Right lobe of liver (tissue), 6 donors: Measurements from ENCODE around the gene PINK1. TPM values are rescaled to one million over a fixed set of nuclear protein-coding genes. Genes with fewer than 3 reads are reported as not detected.

Experiments
- ATAC-seq, 4 donors: fragments of 200-7000 bp; cut with Tn5 transposase; one replicate each; pipeline ENCODE4 v1.9.1; 2020; ENCODE audit warnings: mild to moderate bottlenecking in 4 of 4, moderate library complexity in 4 of 4
- DNase-seq, 3 donors: peaks; one replicate each; pipeline ENCODE4 v3.0.0-alpha.2; 2020
- H3K27ac ChIP-seq, 3 donors: fragments of 200-600 bp; one replicate each; pipeline ENCODE4 v1.8.0; 2022
- H3K27me3 ChIP-seq, 2 donors: fragments of 200-600 bp; one replicate each; pipeline ENCODE4 v1.8.0; 2022
- H3K36me3 ChIP-seq, 4 donors: fragments of 200-600 bp; sonication (generic) in 1 of 4; one replicate each; pipeline versions ENCODE4 v1.5.1 to v1.8.0; 2017 to 2022; ENCODE audit warnings: control low read depth in 1 of 4
- H3K4me1 ChIP-seq, 4 donors: fragments of 200-600 bp; sonication (generic) in 1 of 4; one replicate each; pipeline versions ENCODE4 v1.5.1 to v1.8.0; 2017 to 2022; ENCODE audit warnings: control low read depth in 1 of 4
- H3K4me3 ChIP-seq, 3 donors: fragments of 200-600 bp; one replicate each; pipeline ENCODE4 v1.8.0; 2022
- H3K9me3 ChIP-seq, 4 donors: fragments of 200-600 bp; sonication (generic) in 1 of 4; one replicate each; pipeline versions ENCODE4 v1.5.1 to v1.8.0; 2017 to 2022; ENCODE audit warnings: control low read depth in 1 of 4
- POLR2A ChIP-seq: fragments of 450-650 bp; IDR thresholded peaks from one replicate; pipeline ENCODE4 v1.6.1; 2017; ENCODE audit warnings: antibody characterized with exemption, mild to moderate bottlenecking
- WGBS: methylation state at CpG from one replicate; pipeline ENCODE4 v1.1.6; 2018; ENCODE audit warnings: low coverage, low lambda C conversion rate; ENCODE audit not compliant: insufficient coverage; ENCODE audit errors: missing lambda C conversion rate; 5-methylcytosine and 5-hydroxymethylcytosine counted together
- intact Hi-C, 2 donors: fragments of 100-400 bp; cut with DNase I; formaldehyde crosslinking; loops; one replicate each; pipeline versions ENCODE4 v1.11.2 to v1.14.1; 2022
- total RNA-seq, 6 experiments: library from RNA; depleted of rRNA in 2 of 6; stranded (reverse); fragments of >200 nt in 2 of 6; fragmentation: NEBNext Ultra II Directional in 3 of 6; extraction: Animal tissue kit (Norgen Biotek cat#: 25700) in 3 of 6; gene quantifications; one replicate each; pipeline versions ENCODE4 v1.1.0 to v1.2.4, GENCODE V29; 2016 to 2023
- TF ChIP-seq, protein P1 (sequence below), 4 donors: fragments of 200-600 bp in 3 of 4; fragments of 450-650 bp in 1 of 4; IDR thresholded peaks; one replicate each; pipeline versions ENCODE4 v1.5.1 to v1.8.0; 2016 to 2022; ENCODE audit warnings: antibody characterized with exemption in 4 of 4, mild to moderate bottlenecking in 2 of 4
- donor health status: DM: no; HTN: yes; CAD: no.
- donor health status: DM: no; HTN: no; CAD: no.
- donor health status: DM: no; HTN: no; CAD: no.
- donor health status: DM: no; HTN: yes; CAD: no.
- donor health status: DM: no; HTN: yes; CAD: no.

The PINK1 gene
- total RNA-seq, 6 experiments from 2014 or later, result 67.3 to 94.1 (median 83.0) TPM

DNA sequence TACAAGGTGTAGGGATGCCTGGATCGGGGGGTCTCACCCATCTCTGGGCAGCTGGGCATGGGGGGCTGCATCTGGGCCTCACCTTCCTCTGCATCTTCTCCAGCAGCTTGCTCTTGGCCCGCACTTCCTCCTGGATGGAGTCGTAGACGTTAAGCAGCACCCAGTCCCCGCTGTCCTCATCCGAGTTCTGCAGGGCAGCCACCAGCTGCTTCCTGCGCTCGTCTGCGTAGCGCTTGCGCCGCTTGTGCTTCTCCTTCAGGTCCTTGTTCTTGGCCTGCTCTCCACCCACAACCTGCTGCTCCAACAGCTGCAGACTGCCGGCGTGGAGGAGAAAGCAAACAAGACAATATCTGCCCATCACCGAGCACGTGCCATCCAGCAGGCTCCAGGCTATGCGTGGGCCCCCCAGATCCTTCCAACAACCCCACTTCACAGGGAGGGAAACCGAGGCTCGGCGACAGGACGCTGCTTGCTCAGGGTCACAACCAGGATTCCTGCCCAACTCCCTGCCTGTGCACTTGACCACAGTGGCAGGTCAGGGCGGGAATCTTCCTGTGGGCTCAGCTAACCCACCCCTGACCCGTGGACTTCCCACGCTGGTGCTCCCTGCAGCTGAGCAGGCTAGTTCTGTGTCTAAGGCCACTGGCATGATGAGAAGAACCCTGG is 49.4 kb downstream of the PINK1 start:
- Histone ChIP-seq H3K4me1 (peaks cover 0 to 2% (median 0%) of the 10 kb centered on the region in 4 donors), H3K27ac (no peak overlapping the region), H3K36me3 (no peaks in the 10 kb centered on the region), H3K9me3 (no peaks in the 10 kb centered on the region), H3K27me3 (no peaks in the 10 kb centered on the region), H3K4me3 (no peak overlapping the region)
- WGBS, result 72% methylated on average over 12 of the region's 24 CpGs
- intact Hi-C loops, result no loop called here
- ATAC-seq (peak in 3 of 4 donors; percentile 13 to 47 (median 22)), DNase-seq (no peak)
- TF ChIP-seq, protein P1, sequence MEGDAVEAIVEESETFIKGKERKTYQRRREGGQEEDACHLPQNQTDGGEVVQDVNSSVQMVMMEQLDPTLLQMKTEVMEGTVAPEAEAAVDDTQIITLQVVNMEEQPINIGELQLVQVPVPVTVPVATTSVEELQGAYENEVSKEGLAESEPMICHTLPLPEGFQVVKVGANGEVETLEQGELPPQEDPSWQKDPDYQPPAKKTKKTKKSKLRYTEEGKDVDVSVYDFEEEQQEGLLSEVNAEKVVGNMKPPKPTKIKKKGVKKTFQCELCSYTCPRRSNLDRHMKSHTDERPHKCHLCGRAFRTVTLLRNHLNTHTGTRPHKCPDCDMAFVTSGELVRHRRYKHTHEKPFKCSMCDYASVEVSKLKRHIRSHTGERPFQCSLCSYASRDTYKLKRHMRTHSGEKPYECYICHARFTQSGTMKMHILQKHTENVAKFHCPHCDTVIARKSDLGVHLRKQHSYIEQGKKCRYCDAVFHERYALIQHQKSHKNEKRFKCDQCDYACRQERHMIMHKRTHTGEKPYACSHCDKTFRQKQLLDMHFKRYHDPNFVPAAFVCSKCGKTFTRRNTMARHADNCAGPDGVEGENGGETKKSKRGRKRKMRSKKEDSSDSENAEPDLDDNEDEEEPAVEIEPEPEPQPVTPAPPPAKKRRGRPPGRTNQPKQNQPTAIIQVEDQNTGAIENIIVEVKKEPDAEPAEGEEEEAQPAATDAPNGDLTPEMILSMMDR (IDR thresholded peaks at IDR 0.05), result no peak
- TF ChIP-seq POLR2A, result no peak

DNA sequence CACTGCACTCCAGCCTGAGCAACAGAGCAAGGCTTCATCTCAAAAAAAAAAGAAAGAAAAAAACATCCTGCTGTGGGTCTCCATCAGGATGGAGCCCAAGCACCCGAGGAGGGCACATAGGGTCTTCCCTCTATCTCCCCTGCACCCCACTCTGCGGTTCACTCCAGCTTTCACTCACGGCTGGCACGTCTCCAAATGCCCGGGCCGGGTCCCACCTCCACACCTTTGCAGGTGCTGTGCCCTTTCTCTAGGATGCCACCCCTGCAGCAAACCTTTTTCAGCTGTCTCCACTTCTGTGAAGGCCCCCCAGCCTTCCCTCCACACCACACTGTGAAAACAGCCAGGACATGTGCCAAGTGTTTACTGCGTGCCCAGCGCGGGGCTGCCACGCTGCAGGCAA is 50.4 kb downstream of the PINK1 start:
- Histone ChIP-seq H3K4me1 (peaks cover 0 to 2% (median 0%) of the 10 kb centered on the region in 4 donors), H3K4me3 (no peak overlapping the region), H3K27me3 (no peaks in the 10 kb centered on the region), H3K27ac (peak overlapping the region in 2 of 3 donors; percentile 9 to 65), H3K36me3 (no peaks in the 10 kb centered on the region), H3K9me3 (no peaks in the 10 kb centered on the region)
- TF ChIP-seq, protein P1 (IDR thresholded peaks at IDR 0.05), result no peak
- TF ChIP-seq POLR2A, result no peak
- intact Hi-C loops, result no loop called here
- WGBS, result 56% methylated on average over 6 of the region's 10 CpGs
- no peak for DNase-seq
- no peak for ATAC-seq

DNA sequence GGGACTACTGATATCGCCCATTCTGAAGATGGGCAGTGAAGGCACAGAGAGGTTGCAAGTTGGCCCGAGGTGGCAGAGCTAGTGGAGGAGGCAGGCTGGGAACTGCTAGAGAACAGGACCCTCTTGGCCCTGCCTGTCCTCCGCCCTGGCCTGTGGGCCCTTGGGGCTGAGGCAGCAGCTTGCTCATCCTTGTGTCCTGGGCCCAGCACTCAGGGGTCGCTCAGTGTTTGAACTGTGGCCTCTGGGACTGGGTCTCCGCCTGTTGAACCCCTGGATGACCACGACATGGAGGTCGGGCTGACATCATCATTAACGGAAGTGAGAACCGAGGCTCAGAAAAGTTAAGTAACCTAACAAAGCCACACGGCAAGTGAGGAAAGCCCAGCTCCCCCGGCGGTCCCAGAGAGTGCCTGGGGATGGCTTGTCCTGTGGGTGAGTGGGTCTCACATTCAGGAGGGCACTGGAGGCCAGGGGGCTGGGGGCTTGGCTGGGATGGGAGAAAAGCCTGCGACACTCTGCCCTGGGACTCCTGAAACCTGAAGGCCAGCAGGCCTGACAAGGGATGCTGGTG is 50.9 kb downstream of the PINK1 start:
- Histone ChIP-seq H3K36me3 (no peaks in the 10 kb centered on the region), H3K27ac (peak overlapping the region; percentile 65 to 67 (median 66)), H3K27me3 (no peaks in the 10 kb centered on the region), H3K4me1 (peaks cover 0 to 2% (median 0%) of the 10 kb centered on the region in 4 donors), H3K4me3 (peak overlapping the region in 2 of 3 donors; percentile 14 to 32), H3K9me3 (no peaks in the 10 kb centered on the region)
- 27% methylated on average over 3 of the region's 13 CpGs for WGBS
- DNase-seq, result no peak
- peak in 1 of 4 donors; percentile 5 for ATAC-seq
- no peak for TF ChIP-seq POLR2A
- TF ChIP-seq, protein P1 (IDR thresholded peaks at IDR 0.05), result no peak
- intact Hi-C loops, result no loop called here

DNA sequence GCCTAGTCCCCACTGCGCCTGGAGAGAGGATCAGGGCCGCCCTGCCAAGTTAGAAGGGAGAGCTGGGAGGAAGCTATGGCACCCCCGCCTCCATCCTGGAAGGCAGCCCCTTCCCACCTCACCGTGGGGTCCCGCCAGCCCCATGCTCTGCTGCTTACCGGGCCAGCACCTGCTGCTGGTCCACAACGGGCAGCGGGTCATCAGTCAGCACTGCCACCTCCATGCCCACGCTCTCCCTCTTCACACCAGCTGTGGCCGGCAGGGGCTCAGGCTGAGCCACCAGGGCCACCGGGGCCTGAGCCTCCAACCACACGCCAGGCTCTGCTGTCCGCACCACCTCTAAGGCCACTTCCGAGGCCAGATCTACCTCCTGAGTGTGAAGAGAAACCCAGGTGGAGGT is 51.4 kb downstream of the PINK1 start:
- Histone ChIP-seq H3K9me3 (no peaks in the 10 kb centered on the region), H3K4me1 (peaks cover 0 to 2% (median 0%) of the 10 kb centered on the region in 4 donors), H3K36me3 (no peaks in the 10 kb centered on the region), H3K27ac (peak overlapping the region; percentile 65 to 67 (median 66)), H3K27me3 (no peaks in the 10 kb centered on the region), H3K4me3 (peak overlapping the region; percentile 9 to 32 (median 14))
- no peak for DNase-seq
- intact Hi-C loops, result no loop called here
- TF ChIP-seq POLR2A, result no peak
- TF ChIP-seq, protein P1 (IDR thresholded peaks at IDR 0.05), result no peak
- WGBS, result no CpG with 5 or more reads among the region's 14 CpGs
- ATAC-seq, result peak; percentile 5 to 16 (median 12)
